Neural progenitor cell (in vitro differentiated cells): ENCODE data around the gene TNIP1.

ENCODE experiments used
- CTCF ChIP-seq: fragments of 200-600 bp; sonication (generic); IDR thresholded peaks from 2 replicates; pipeline ENCODE4 v1.5.1; 2017; ENCODE audit warnings: antibody characterized with exemption, mild to moderate bottlenecking
- EZH2 ChIP-seq: fragments of 200-600 bp; sonication (generic); IDR thresholded peaks from 2 replicates; pipeline ENCODE4 v1.6.1; 2017; ENCODE audit warnings: antibody characterized with exemption, mild to moderate bottlenecking, moderate library complexity
- EZH2phosphoT487 ChIP-seq: fragments of 200-600 bp; sonication (generic); IDR thresholded peaks from 2 replicates; pipeline ENCODE4 v1.6.1; 2017; ENCODE audit warnings: antibody characterized with exemption

GRCh38 chr5:151073280-151073679 is 7.6 kb downstream of the TNIP1 start:
- no peak for TF ChIP-seq CTCF
- no peak for TF ChIP-seq EZH2
- no peak for TF ChIP-seq EZH2phosphoT487
